GM12873 (cell line): ENCODE data around the gene TMEM81.

Source experiments
- TF ChIP-seq, protein P1 (sequence below): IDR thresholded peaks from 2 replicates; pipeline ENCODE4 v1.5.1; 2012; ENCODE audit warnings: low read depth, mild to moderate bottlenecking, moderate library complexity, low read length, control low read depth; ENCODE audit not compliant: insufficient read depth; ENCODE audit errors: missing control alignments

The TMEM81 gene

GRCh38 chr1:205038132-205038786 is 46.0 kb downstream of the TMEM81 start:
- TF ChIP-seq, protein P1, sequence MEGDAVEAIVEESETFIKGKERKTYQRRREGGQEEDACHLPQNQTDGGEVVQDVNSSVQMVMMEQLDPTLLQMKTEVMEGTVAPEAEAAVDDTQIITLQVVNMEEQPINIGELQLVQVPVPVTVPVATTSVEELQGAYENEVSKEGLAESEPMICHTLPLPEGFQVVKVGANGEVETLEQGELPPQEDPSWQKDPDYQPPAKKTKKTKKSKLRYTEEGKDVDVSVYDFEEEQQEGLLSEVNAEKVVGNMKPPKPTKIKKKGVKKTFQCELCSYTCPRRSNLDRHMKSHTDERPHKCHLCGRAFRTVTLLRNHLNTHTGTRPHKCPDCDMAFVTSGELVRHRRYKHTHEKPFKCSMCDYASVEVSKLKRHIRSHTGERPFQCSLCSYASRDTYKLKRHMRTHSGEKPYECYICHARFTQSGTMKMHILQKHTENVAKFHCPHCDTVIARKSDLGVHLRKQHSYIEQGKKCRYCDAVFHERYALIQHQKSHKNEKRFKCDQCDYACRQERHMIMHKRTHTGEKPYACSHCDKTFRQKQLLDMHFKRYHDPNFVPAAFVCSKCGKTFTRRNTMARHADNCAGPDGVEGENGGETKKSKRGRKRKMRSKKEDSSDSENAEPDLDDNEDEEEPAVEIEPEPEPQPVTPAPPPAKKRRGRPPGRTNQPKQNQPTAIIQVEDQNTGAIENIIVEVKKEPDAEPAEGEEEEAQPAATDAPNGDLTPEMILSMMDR: no peak

DNA sequence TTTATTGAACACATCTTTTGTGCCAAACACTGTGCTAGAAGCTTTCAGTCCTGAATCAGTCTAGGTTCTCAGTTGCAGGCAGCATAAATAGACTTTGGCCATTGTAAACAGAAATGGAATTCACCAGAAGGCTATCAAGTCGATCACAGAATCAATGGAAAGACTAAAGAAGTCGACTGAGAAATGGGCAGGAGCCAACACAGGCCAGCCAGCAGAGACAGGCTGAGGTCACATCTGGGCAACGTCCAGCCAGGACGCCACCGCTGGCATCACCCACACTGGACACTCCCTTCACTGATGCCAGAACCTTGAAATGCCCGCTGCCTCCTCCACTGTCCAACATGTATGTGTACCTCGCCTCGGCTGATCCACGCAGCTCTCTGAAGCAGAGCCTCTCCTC is 46.7 kb downstream of the TMEM81 start:
- TF ChIP-seq, protein P1: no peak
